D721Med (cell line): ENCODE results near the gene TTC28.

ENCODE experiments used
- DNase-seq: peaks from one replicate; pipeline ENCODE4 v3.0.0; 2011; ENCODE audit warnings: low spot score; ENCODE audit not compliant: insufficient read length
- FAIRE-seq: peaks from 2 replicates; lab custom pipeline; 2011; peaks lifted over from hg19 to GRCh38; lab: Jason Lieb, UNC
- TF ChIP-seq, protein P1 (sequence below): IDR thresholded peaks from 2 replicates; pipeline ENCODE4 v1.5.1; 2012; ENCODE audit warnings: mild to moderate bottlenecking, control low read depth; ENCODE audit not compliant: insufficient read depth; ENCODE audit errors: missing control alignments

The TTC28 gene

GRCh38 chr22:28589102-28589750, 90.4 kb downstream of the TTC28 start:
- no peak for DNase-seq
- no peak for FAIRE-seq
- TF ChIP-seq, protein P1, sequence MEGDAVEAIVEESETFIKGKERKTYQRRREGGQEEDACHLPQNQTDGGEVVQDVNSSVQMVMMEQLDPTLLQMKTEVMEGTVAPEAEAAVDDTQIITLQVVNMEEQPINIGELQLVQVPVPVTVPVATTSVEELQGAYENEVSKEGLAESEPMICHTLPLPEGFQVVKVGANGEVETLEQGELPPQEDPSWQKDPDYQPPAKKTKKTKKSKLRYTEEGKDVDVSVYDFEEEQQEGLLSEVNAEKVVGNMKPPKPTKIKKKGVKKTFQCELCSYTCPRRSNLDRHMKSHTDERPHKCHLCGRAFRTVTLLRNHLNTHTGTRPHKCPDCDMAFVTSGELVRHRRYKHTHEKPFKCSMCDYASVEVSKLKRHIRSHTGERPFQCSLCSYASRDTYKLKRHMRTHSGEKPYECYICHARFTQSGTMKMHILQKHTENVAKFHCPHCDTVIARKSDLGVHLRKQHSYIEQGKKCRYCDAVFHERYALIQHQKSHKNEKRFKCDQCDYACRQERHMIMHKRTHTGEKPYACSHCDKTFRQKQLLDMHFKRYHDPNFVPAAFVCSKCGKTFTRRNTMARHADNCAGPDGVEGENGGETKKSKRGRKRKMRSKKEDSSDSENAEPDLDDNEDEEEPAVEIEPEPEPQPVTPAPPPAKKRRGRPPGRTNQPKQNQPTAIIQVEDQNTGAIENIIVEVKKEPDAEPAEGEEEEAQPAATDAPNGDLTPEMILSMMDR = no peak

- no peak for DNase-seq
- TF ChIP-seq, protein P1 = no peak
- no peak for FAIRE-seq
Observed at GRCh38 chr22:28585324-28585723, 94.3 kb downstream of the TTC28 start.

DNA sequence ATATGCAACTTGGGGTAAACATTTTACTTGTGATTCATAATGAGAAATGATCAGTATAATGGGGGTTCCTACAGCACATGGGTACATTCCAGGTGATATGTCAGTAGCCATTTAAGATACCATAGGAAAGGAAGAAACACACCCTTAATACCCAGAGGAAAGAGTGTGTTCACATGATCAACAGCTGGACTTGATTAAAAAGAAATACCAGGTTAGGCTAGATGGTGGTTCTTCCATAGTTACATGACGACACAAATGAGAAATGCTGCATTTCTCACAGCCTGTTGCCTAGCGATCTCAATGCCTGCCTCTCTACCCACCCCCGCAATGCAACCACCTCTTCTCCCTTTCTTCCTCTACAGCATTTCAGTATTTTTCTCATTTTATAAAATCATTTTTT, 96.8 kb downstream of the TTC28 start:
- FAIRE-seq = no peak
- no peak for DNase-seq
- TF ChIP-seq, protein P1 = no peak

DNA sequence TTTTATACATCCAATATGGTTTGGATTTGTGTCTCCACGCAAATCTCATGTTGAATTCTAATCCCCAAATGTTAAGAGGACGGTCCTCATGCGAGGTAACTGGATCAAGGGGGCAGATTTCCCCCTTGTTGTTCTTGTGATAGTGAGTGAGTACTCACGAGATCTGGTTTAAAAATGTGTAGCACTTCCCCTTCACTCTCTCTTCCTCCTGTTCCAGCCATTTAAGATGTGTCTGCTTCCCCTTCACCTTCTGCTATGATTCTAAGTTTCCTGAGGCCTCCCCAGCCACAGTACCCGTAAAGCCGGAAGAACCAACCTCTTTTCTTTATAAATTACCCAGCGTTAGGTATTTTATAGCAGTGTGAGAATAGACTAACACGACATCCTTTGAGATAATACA, 98.6 kb downstream of the TTC28 start:
- TF ChIP-seq, protein P1 = no peak
- FAIRE-seq (no peak), DNase-seq (no peak)

DNA sequence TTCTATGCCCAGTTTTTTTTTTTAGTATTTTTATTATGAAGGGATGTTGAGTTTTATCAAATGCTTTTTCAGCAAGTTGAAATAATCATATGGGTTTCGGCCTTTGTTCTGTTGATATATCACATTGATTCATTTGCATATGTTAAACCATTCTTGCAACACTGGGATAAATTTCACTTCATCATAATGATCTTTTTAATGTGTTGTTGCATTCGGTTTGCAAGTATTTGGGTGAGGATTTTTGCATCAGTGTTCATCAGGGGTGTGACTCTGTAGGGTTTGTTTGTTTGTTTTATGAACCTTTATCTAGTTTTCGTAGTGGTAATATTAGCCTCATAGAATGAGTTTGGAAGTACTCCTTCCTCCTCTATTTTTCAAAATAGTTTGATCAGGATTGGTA, 103.5 kb downstream of the TTC28 start:
- no peak for FAIRE-seq
- DNase-seq = no peak
- TF ChIP-seq, protein P1 = no peak

GRCh38 chr22:28574159-28574788, 105.4 kb downstream of the TTC28 start:
- DNase-seq (no peak), FAIRE-seq (no peak)
- TF ChIP-seq, protein P1 = no peak
